HepG2 (cell line): ENCODE measurements around the gene PNPLA8. TPM values are rescaled to one million over a fixed set of nuclear protein-coding genes. Genes with fewer than 3 reads are reported as not detected.

Experiments
- CHD4 ChIP-seq: fragments of 200-600 bp; sonication (generic); IDR thresholded peaks from 2 replicates; pipeline ENCODE4 v1.7.0; 2017; ENCODE audit warnings: mild to moderate bottlenecking, low read length, borderline replicate concordance
- FOXK1 ChIP-seq: sonication (generic); formaldehyde crosslinking; IDR thresholded peaks from 2 replicates; pipeline ENCODE4 v1.4.0; 2020; ENCODE audit warnings: low read depth, missing genetic modification reagents, borderline replicate concordance
- JUND ChIP-seq: sonication (generic); formaldehyde crosslinking; IDR thresholded peaks from 2 replicates; pipeline ENCODE4 v1.8.0; 2022; ENCODE audit warnings: mild to moderate bottlenecking, missing genetic modification reagents
- KAT8 ChIP-seq: IDR thresholded peaks from 2 replicates; pipeline ENCODE4 v1.6.1; 2016; ENCODE audit warnings: missing genetic modification reagents, missing compliant biosample characterization
- PAWR ChIP-seq: sonication (generic); formaldehyde crosslinking; IDR thresholded peaks from 2 replicates; pipeline ENCODE4 v1.4.0; 2020; ENCODE audit warnings: missing genetic modification reagents, mild to moderate bottlenecking, borderline replicate concordance
- ZNF570 ChIP-seq: sonication (generic); formaldehyde crosslinking; IDR thresholded peaks from 2 replicates; pipeline ENCODE4 v1.4.0; 2020; ENCODE audit warnings: mild to moderate bottlenecking, missing genetic modification reagents, borderline replicate concordance
- ZNF577 ChIP-seq: sonication (generic); formaldehyde crosslinking; IDR thresholded peaks from 2 replicates; pipeline ENCODE4 v1.4.0; 2020; ENCODE audit warnings: mild to moderate bottlenecking, low read depth, missing genetic modification reagents, borderline replicate concordance
- ZNF687 ChIP-seq: sonication (generic); formaldehyde crosslinking; IDR thresholded peaks from 2 replicates; pipeline ENCODE4 v1.5.1; 2020; ENCODE audit warnings: mild to moderate bottlenecking, missing genetic modification reagents, moderate library complexity
- ZNF704 ChIP-seq: sonication (generic); formaldehyde crosslinking; IDR thresholded peaks from 2 replicates; pipeline ENCODE4 v1.8.1; 2023; ENCODE audit warnings: mild to moderate bottlenecking, inconsistent platforms, moderate library complexity, missing genetic modification reagents, borderline replicate concordance
- polyA plus RNA-seq, 8 experiments: library from polyadenylated mRNA; depleted of rRNA in 3 of 8; stranded (reverse) in 7 of 8; unstranded in 1 of 8; fragments of >200 nt; fragmentation: Illumina TruSeq in 4 of 8; extraction: Trizol in 4 of 8; gene quantifications; 2 replicates each; pipeline versions ENCODE4 v1.2.1 to v1.2.3, GENCODE V29; 2011 to 2016; ENCODE audit warnings: low read depth in 4 of 8, missing spikeins in 1 of 8, mixed read lengths in 1 of 8; ENCODE audit not compliant: insufficient read depth in 1 of 8
- total RNA-seq, 5 experiments: library from RNA; depleted of rRNA; stranded (reverse); fragments of >200 nt; fragmentation: Illumina TruSeq; extraction: Trizol; gene quantifications; 2 replicates each; pipeline ENCODE4 v1.2.3, GENCODE V29; 2016; ENCODE audit warnings: low read depth in 1 of 5
- TF ChIP-seq, protein P1 (sequence below): sonication (generic); formaldehyde crosslinking; IDR thresholded peaks from 2 replicates; pipeline ENCODE4 v1.5.1; 2020; ENCODE audit warnings: mild to moderate bottlenecking, missing genetic modification reagents, borderline replicate concordance
- TF ChIP-seq, protein P2 (sequence below): IDR thresholded peaks from 2 replicates; pipeline ENCODE4 v1.6.1; 2016; ENCODE audit warnings: low read depth, missing genetic modification reagents, missing compliant biosample characterization
- TF ChIP-seq, protein P3 (sequence below): IDR thresholded peaks from 2 replicates; pipeline ENCODE4 v1.6.1; 2016; ENCODE audit warnings: missing compliant biosample characterization, missing genetic modification reagents, borderline replicate concordance

The PNPLA8 gene
- total and polyA plus RNA-seq, 2 of the 13 experiments (the other 11 are each of a cell fraction or from before 2014, with no cell fraction given) = 6.3 to 11.4 TPM

- TF ChIP-seq ZNF687 (CRISPR knock-in tag) (peak; percentile 95), ZNF704 (CRISPR knock-in tag) (peak; percentile 52; the same call in 1 of the 2 replicates), KAT8 (CRISPR knock-in tag) (peak; percentile 85), PAWR (CRISPR knock-in tag) (peak; percentile 27; the same call in 1 of the 2 replicates), ZNF570 (CRISPR knock-in tag) (no peak), CHD4 (no peak), JUND (peak; percentile 18; the same call in 1 of the 2 replicates), ZNF577 (no peak), FOXK1 (CRISPR knock-in tag) (0 out of 2 replicates have a peak, but pooled peaks have one; percentile 60)
- TF ChIP-seq, protein P1, sequence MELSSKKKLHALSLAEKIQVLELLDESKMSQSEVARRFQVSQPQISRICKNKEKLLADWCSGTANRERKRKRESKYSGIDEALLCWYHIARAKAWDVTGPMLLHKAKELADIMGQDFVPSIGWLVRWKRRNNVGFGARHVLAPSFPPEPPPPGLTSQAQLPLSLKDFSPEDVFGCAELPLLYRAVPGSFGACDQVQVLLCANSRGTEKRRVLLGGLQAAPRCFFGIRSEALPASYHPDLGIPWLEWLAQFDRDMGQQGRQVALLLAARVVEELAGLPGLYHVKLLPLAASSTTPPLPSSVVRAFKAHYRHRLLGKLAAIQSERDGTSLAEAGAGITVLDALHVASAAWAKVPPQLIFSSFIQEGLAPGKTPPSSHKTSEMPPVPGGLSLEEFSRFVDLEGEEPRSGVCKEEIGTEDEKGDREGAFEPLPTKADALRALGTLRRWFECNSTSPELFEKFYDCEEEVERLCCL (CRISPR knock-in tag) = 0 out of 2 replicates have a peak, but pooled peaks have one; percentile 58
- TF ChIP-seq, protein P2, sequence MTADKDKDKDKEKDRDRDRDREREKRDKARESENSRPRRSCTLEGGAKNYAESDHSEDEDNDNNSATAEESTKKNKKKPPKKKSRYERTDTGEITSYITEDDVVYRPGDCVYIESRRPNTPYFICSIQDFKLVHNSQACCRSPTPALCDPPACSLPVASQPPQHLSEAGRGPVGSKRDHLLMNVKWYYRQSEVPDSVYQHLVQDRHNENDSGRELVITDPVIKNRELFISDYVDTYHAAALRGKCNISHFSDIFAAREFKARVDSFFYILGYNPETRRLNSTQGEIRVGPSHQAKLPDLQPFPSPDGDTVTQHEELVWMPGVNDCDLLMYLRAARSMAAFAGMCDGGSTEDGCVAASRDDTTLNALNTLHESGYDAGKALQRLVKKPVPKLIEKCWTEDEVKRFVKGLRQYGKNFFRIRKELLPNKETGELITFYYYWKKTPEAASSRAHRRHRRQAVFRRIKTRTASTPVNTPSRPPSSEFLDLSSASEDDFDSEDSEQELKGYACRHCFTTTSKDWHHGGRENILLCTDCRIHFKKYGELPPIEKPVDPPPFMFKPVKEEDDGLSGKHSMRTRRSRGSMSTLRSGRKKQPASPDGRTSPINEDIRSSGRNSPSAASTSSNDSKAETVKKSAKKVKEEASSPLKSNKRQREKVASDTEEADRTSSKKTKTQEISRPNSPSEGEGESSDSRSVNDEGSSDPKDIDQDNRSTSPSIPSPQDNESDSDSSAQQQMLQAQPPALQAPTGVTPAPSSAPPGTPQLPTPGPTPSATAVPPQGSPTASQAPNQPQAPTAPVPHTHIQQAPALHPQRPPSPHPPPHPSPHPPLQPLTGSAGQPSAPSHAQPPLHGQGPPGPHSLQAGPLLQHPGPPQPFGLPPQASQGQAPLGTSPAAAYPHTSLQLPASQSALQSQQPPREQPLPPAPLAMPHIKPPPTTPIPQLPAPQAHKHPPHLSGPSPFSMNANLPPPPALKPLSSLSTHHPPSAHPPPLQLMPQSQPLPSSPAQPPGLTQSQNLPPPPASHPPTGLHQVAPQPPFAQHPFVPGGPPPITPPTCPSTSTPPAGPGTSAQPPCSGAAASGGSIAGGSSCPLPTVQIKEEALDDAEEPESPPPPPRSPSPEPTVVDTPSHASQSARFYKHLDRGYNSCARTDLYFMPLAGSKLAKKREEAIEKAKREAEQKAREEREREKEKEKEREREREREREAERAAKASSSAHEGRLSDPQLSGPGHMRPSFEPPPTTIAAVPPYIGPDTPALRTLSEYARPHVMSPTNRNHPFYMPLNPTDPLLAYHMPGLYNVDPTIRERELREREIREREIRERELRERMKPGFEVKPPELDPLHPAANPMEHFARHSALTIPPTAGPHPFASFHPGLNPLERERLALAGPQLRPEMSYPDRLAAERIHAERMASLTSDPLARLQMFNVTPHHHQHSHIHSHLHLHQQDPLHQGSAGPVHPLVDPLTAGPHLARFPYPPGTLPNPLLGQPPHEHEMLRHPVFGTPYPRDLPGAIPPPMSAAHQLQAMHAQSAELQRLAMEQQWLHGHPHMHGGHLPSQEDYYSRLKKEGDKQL (CRISPR knock-in tag) = 0 out of 2 replicates have a peak, but pooled peaks have one; percentile 47
- TF ChIP-seq, protein P3, sequence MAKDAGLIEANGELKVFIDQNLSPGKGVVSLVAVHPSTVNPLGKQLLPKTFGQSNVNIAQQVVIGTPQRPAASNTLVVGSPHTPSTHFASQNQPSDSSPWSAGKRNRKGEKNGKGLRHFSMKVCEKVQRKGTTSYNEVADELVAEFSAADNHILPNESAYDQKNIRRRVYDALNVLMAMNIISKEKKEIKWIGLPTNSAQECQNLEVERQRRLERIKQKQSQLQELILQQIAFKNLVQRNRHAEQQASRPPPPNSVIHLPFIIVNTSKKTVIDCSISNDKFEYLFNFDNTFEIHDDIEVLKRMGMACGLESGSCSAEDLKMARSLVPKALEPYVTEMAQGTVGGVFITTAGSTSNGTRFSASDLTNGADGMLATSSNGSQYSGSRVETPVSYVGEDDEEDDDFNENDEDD (CRISPR knock-in tag) = peak; percentile 97
Measured at GRCh38 chr7:108525985-108526767, at the start of gene PNPLA8 (continued).
